HepG2 (cell line): ENCODE measurements around the gene GNPAT. TPM values are rescaled to one million over a fixed set of nuclear protein-coding genes. Genes with fewer than 3 reads are reported as not detected.

ENCODE experiments used
- BRCA1 ChIP-seq: sonication (generic); formaldehyde crosslinking; IDR thresholded peaks from 2 replicates; pipeline ENCODE4 v1.4.0; 2020; ENCODE audit warnings: missing genetic modification reagents
- FOXJ3 ChIP-seq: sonication (generic); formaldehyde crosslinking; IDR thresholded peaks from 2 replicates; pipeline ENCODE4 v1.4.0; 2020; ENCODE audit warnings: missing genetic modification reagents, mild to moderate bottlenecking, borderline replicate concordance
- JUN ChIP-seq: sonication (generic); formaldehyde crosslinking; IDR thresholded peaks from 2 replicates; pipeline ENCODE4 v1.4.0; 2020; ENCODE audit warnings: mild to moderate bottlenecking, missing genetic modification reagents
- PHF8 ChIP-seq: sonication (generic); formaldehyde crosslinking; IDR thresholded peaks from 2 replicates; pipeline ENCODE4 v1.5.0; 2020; ENCODE audit warnings: missing genetic modification reagents
- SALL2 ChIP-seq: sonication (generic); formaldehyde crosslinking; IDR thresholded peaks from 2 replicates; pipeline ENCODE4 v1.8.1; 2023; ENCODE audit warnings: mild to moderate bottlenecking, missing genetic modification reagents, inconsistent platforms
- SIN3B ChIP-seq: fragments of 150-350 bp; IDR thresholded peaks from 2 replicates; pipeline ENCODE4 v1.6.1; 2014; ENCODE audit warnings: low read length
- ZBTB42 ChIP-seq: sonication (generic); formaldehyde crosslinking; IDR thresholded peaks from 2 replicates; pipeline ENCODE4 v1.5.0; 2020; ENCODE audit warnings: mild to moderate bottlenecking, missing genetic modification reagents
- ZBTB7A ChIP-seq: sonication (generic); formaldehyde crosslinking; IDR thresholded peaks from 2 replicates; pipeline ENCODE4 v1.8.0; 2022; ENCODE audit warnings: mild to moderate bottlenecking, missing genetic modification reagents
- ZNF20 ChIP-seq: sonication (generic); formaldehyde crosslinking; IDR thresholded peaks from 2 replicates; pipeline ENCODE4 v1.4.0; 2020; ENCODE audit warnings: mild to moderate bottlenecking, moderate library complexity, missing genetic modification reagents
- ZNF552 ChIP-seq: sonication (generic); formaldehyde crosslinking; IDR thresholded peaks from 2 replicates; pipeline ENCODE4 v1.9.0; 2022; ENCODE audit warnings: missing genetic modification reagents, mild to moderate bottlenecking, borderline replicate concordance
- ZNF768 ChIP-seq: sonication (generic); formaldehyde crosslinking; IDR thresholded peaks from 2 replicates; pipeline ENCODE4 v1.4.0; 2020; ENCODE audit warnings: missing genetic modification reagents
- polyA plus RNA-seq, 8 experiments: library from polyadenylated mRNA; depleted of rRNA in 3 of 8; stranded (reverse) in 7 of 8; unstranded in 1 of 8; fragments of >200 nt; fragmentation: Illumina TruSeq in 4 of 8; extraction: Trizol in 4 of 8; gene quantifications; 2 replicates each; pipeline versions ENCODE4 v1.2.1 to v1.2.3, GENCODE V29; 2011 to 2016; ENCODE audit warnings: low read depth in 4 of 8, missing spikeins in 1 of 8, mixed read lengths in 1 of 8; ENCODE audit not compliant: insufficient read depth in 1 of 8
- total RNA-seq, 5 experiments: library from RNA; depleted of rRNA; stranded (reverse); fragments of >200 nt; fragmentation: Illumina TruSeq; extraction: Trizol; gene quantifications; 2 replicates each; pipeline ENCODE4 v1.2.3, GENCODE V29; 2016; ENCODE audit warnings: low read depth in 1 of 5
- TF ChIP-seq, protein P1 (sequence below): IDR thresholded peaks from 2 replicates; pipeline ENCODE4 v1.6.1; 2016; ENCODE audit warnings: missing biosample characterization, missing genetic modification reagents, low read depth
- TF ChIP-seq, protein P2 (sequence below): sonication (generic); formaldehyde crosslinking; IDR thresholded peaks from 2 replicates; pipeline ENCODE4 v1.4.0; 2020; ENCODE audit warnings: missing genetic modification reagents, borderline replicate concordance
- TF ChIP-seq, protein P3 (sequence below): sonication (generic); formaldehyde crosslinking; IDR thresholded peaks from 2 replicates; pipeline ENCODE4 v1.4.0; 2020; ENCODE audit warnings: missing genetic modification reagents

Gene GNPAT
- total and polyA plus RNA-seq, 2 of the 13 experiments (the other 11 are each of a cell fraction or from before 2014, with no cell fraction given) = 58.3 to 114 TPM

DNA sequence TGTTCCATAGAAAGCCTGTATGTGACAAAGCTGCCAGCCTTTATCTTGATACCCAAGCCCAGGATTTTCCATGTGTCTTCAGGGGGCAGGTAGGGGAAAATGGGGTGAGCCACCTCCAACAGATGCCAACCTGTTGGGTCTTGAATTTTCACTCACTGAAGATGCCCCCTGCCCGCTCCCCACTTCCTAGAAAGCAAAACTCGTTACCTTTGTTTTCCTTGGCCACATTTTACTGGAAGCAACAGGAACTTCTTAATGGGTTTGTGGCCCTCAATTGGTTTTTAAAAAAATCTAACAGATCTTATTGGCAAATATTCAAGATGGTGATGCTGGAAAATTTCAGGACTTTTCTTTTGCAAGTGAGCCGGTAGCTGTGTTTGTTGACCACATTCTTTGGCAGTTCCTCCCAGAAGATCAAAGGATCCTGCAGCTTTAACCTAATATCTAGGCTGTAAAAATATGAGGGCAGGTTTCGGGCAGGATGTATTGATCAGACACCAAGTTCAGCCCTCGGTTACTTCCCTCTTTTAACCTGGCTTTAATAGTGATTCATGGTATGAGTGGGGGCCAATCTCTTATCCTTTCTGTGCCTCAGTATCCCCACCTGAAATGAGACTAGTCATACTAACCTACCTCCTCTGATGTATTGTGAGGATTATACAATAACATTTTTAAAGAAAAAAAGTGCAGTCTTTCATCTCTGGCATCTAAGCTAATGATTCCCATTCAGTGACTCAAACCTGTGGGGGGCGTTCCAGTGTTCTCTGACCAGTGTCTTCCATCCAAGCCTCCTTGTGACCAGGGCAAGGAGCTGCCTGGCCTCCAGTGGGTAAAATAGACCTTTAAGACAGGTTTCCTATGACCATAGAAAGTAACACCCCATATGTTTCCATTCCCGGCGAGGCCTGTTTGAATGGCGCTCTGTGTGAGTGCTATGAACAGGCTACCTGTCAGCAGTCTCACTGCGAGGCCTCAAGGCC is 21.3 kb upstream of the GNPAT start (continued):
- TF ChIP-seq ZNF20 (CRISPR knock-in tag) (no peak), PHF8 (CRISPR knock-in tag) (no peak), SALL2 (CRISPR knock-in tag) (no peak), ZBTB7A (CRISPR knock-in tag) (no peak), BRCA1 (no peak), JUN (no peak), FOXJ3 (CRISPR knock-in tag) (peak; percentile 56; the same call in 1 of the 2 replicates), ZNF552 (CRISPR knock-in tag) (no peak), SIN3B (no peak), ZBTB42 (CRISPR knock-in tag) (no peak), ZNF768 (CRISPR knock-in tag) (no peak)
- TF ChIP-seq, protein P1, sequence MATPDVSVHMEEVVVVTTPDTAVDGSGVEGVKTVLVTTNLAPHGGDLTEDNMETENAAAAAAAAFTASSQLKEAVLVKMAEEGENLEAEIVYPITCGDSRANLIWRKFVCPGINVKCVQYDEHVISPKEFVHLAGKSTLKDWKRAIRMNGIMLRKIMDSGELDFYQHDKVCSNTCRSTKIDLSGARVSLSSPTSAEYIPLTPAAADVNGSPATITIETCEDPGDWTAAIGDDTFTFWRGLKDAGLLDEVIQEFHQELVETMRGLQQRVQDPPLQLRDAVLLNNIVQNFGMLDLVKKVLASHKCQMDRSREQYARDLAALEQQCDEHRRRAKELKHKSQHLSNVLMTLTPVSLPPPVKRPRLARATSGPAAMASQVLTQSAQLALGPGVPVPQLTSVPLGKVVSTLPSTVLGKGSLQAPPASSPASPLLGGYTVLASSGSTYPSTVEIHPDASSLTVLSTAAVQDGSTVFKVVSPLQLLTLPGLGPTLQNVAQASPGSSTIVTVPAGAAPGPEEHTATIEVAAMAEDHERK (CRISPR knock-in tag) = no peak
- TF ChIP-seq, protein P2, sequence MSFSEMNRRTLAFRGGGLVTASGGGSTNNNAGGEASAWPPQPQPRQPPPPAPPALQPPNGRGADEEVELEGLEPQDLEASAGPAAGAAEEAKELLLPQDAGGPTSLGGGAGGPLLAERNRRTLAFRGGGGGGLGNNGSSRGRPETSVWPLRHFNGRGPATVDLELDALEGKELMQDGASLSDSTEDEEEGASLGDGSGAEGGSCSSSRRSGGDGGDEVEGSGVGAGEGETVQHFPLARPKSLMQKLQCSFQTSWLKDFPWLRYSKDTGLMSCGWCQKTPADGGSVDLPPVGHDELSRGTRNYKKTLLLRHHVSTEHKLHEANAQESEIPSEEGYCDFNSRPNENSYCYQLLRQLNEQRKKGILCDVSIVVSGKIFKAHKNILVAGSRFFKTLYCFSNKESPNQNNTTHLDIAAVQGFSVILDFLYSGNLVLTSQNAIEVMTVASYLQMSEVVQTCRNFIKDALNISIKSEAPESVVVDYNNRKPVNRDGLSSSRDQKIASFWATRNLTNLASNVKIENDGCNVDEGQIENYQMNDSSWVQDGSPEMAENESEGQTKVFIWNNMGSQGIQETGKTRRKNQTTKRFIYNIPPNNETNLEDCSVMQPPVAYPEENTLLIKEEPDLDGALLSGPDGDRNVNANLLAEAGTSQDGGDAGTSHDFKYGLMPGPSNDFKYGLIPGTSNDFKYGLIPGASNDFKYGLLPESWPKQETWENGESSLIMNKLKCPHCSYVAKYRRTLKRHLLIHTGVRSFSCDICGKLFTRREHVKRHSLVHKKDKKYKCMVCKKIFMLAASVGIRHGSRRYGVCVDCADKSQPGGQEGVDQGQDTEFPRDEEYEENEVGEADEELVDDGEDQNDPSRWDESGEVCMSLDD (CRISPR knock-in tag) = no peak
- TF ChIP-seq, protein P3, sequence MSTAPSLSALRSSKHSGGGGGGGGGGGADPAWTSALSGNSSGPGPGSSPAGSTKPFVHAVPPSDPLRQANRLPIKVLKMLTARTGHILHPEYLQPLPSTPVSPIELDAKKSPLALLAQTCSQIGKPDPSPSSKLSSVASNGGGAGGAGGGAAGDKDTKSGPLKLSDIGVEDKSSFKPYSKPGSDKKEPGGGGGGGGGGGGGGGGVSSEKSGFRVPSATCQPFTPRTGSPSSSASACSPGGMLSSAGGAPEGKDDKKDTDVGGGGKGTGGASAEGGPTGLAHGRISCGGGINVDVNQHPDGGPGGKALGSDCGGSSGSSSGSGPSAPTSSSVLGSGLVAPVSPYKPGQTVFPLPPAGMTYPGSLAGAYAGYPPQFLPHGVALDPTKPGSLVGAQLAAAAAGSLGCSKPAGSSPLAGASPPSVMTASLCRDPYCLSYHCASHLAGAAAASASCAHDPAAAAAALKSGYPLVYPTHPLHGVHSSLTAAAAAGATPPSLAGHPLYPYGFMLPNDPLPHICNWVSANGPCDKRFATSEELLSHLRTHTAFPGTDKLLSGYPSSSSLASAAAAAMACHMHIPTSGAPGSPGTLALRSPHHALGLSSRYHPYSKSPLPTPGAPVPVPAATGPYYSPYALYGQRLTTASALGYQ (CRISPR knock-in tag) = peak; percentile 63; the same call in 1 of the 2 replicates
